Gastroesophageal sphincter (tissue), 4 donors: ENCODE data around the gene KCNA1. TPM values are rescaled to one million over a fixed set of nuclear protein-coding genes. Genes with fewer than 3 reads are reported as not detected.

ENCODE experiments used
- ATAC-seq: fragments of 150-250 bp; one replicate; pipeline ENCODE4 v1.9.1; 2016; ENCODE audit warnings: mild to moderate bottlenecking, moderate library complexity
- H3K27ac ChIP-seq, 4 donors: fragments of 200-600 bp; sonication (generic) in 3 of 4; 1 replicate in 3 of 4; 2 replicates in 1 of 4; pipeline ENCODE4 v1.5.1; 2016 to 2019
- H3K27me3 ChIP-seq: fragments of 200-600 bp; sonication (generic); one replicate; pipeline ENCODE4 v1.5.1; 2019
- H3K36me3 ChIP-seq, 2 donors: fragments of 200-600 bp; sonication (generic); one replicate each; pipeline ENCODE4 v1.5.1; 2019; ENCODE audit warnings: control low read depth in 1 of 2
- H3K4me1 ChIP-seq, 3 donors: fragments of 200-600 bp; sonication (generic); 1 replicate in 2 of 3; 2 replicates in 1 of 3; pipeline ENCODE4 v1.5.1; 2016 to 2019; ENCODE audit warnings: control low read depth in 2 of 3
- H3K4me3 ChIP-seq, 2 donors: fragments of 200-600 bp; sonication (generic); one replicate each; pipeline ENCODE4 v1.5.1; 2019; ENCODE audit warnings: mild to moderate bottlenecking in 1 of 2, moderate library complexity in 1 of 2
- H3K9me3 ChIP-seq, 3 donors: fragments of 200-600 bp; sonication (generic); one replicate each; pipeline ENCODE4 v1.5.1; 2017 to 2019; ENCODE audit warnings: control low read depth in 2 of 3
- EP300 ChIP-seq: sonication (generic); formaldehyde crosslinking; IDR thresholded peaks from one replicate; pipeline ENCODE4 v1.6.1; 2017; ENCODE audit warnings: antibody characterized with exemption, mild to moderate bottlenecking
- POLR2A ChIP-seq, 2 donors: fragments of 450-650 bp; IDR thresholded peaks; one replicate each; pipeline ENCODE4 v1.6.1; 2017; ENCODE audit warnings: antibody characterized with exemption in 2 of 2, mild to moderate bottlenecking in 2 of 2, moderate library complexity in 1 of 2
- POLR2AphosphoS5 ChIP-seq: sonication (generic); formaldehyde crosslinking; IDR thresholded peaks from one replicate; pipeline ENCODE4 v1.6.1; 2017; ENCODE audit warnings: antibody characterized with exemption
- WGBS, 2 donors: methylation state at CpG; one replicate each; pipeline ENCODE4 v1.1.5; 2018; ENCODE audit warnings: low coverage in 1 of 2; 5-methylcytosine and 5-hydroxymethylcytosine counted together
- total RNA-seq, 4 donors: library from RNA; depleted of rRNA; stranded (reverse); fragments of >200 nt; gene quantifications; one replicate each; pipeline ENCODE4 v1.1.0, GENCODE V29; 2016
- TF ChIP-seq, protein P1 (sequence below), 4 experiments: fragments of 200-600 bp in 2 of 4; fragments of 450-650 bp in 2 of 4; sonication (generic) in 1 of 4; IDR thresholded peaks; one replicate each; pipeline ENCODE4 v1.5.1; 2017 to 2019; ENCODE audit warnings: antibody characterized with exemption in 4 of 4, mild to moderate bottlenecking in 2 of 4, moderate library complexity in 2 of 4

The KCNA1 gene
- total RNA-seq, 4 donors from 2014 or later = 0.08 to 0.13 TPM; not detected in 2

GRCh38 chr12:4962539-4963486 is 53.1 kb downstream of the KCNA1 start:
- 62 to 75% methylated on average over 11 to 12 of the region's 17 CpGs for WGBS, 2 donors
- H3K36me3 ChIP-seq = no peaks in the 10 kb centered on the region
- peaks cover 0 to 9% (median 0%) of the 10 kb centered on the region in 3 donors for H3K4me1 ChIP-seq
- H3K27ac ChIP-seq = no peak overlapping the region
- no peak for ATAC-seq
- no peak overlapping the region for H3K4me3 ChIP-seq
- TF ChIP-seq POLR2AphosphoS5 (no peak), EP300 (no peak), POLR2A (IDR thresholded peaks at IDR 0.05) (no peak)
- TF ChIP-seq, protein P1, sequence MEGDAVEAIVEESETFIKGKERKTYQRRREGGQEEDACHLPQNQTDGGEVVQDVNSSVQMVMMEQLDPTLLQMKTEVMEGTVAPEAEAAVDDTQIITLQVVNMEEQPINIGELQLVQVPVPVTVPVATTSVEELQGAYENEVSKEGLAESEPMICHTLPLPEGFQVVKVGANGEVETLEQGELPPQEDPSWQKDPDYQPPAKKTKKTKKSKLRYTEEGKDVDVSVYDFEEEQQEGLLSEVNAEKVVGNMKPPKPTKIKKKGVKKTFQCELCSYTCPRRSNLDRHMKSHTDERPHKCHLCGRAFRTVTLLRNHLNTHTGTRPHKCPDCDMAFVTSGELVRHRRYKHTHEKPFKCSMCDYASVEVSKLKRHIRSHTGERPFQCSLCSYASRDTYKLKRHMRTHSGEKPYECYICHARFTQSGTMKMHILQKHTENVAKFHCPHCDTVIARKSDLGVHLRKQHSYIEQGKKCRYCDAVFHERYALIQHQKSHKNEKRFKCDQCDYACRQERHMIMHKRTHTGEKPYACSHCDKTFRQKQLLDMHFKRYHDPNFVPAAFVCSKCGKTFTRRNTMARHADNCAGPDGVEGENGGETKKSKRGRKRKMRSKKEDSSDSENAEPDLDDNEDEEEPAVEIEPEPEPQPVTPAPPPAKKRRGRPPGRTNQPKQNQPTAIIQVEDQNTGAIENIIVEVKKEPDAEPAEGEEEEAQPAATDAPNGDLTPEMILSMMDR (IDR thresholded peaks at IDR 0.05) = no peak
- no peaks in the 10 kb centered on the region for H3K9me3 ChIP-seq
- peaks cover 9% of the 10 kb centered on the region for H3K27me3 ChIP-seq

Other genes with a start within 250 kb of the KCNA1 start
- 1 to 10 TPM in 3 of 4 donors, under 1 TPM in 1; 0.78 to 2.4 (median 1.5) TPM for gene GALNT8, start 189.5 kb upstream of the KCNA1 start, total RNA-seq
- gene KCNA5, start 134.0 kb downstream of the KCNA1 start, total RNA-seq = 10 to 100 TPM in 2 of 4 donors, 1 to 10 TPM in 2; 1.3 to 37.3 (median 6.8) TPM